ENCODE measurements around the gene GPR42.
"Not testable (repeated sequence)": the region's sequence is repeated elsewhere in the genome, so short reads cannot be mapped to it uniquely, and the experiment has no call there.

The GPR42 gene

DNA sequence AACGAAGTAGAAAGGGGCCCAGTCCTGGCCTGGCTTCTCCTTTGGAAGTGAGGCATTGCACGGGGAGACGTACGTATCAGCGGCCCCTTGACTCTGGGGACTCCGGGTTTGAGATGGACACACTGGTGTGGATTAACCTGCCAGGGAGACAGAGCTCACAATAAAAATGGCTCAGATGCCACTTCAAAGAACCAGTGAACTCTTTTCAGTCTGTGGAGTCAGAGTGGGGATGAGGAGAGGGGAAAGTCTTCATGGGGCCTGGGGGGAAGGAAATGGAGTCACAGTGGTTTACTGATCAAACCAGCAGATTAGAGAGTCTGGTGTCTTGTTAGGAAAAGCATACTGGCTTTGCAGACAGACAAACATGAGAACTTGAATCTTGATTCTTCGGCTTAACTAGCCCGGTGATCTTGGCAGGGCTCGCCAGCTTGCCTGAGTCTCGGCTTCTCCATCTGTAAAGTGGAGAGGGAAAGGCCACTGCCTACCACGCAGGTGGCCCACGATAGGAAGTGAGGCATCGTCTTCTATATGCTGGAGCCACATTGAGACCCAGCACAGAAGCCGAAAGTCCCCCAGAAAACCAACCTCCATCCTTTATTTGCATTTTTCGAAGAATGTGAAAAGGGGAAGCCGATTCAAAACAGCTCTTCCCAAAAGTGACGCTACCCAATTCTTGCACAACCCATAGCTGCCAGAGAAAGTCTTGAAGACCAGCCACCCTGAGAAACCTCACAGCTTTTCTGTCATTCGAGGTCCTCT lies 23.5 kb upstream of the GPR42 start, which contains the start of gene FFAR1:
TSS of gene FFAR1 (plus strand) at position 732 of the 759 bp plus-strand sequence. CDS start 3,650 bp downstream, outside the sequence.
- DNase-seq = peak; percentile 95 to 98

DNA sequence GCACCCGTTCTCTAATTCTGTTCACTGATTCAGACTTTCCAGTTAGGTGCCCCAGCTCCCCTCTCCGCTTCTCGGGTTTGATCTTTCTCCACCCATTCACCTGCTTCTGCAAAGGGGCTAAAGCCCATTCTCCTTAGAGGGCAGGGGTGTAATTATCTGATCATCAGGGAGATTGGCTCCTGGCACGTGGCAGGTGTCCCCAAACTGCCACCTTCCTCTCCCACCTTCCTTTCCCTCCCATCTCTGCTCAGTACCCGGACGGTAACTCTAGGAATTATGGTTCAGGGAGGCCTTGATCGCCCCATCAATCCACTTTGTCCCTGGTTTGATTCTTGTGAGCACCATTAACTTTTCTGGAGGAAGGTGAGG lies 23.0 kb upstream of the GPR42 start:
- no peak for DNase-seq

DNA sequence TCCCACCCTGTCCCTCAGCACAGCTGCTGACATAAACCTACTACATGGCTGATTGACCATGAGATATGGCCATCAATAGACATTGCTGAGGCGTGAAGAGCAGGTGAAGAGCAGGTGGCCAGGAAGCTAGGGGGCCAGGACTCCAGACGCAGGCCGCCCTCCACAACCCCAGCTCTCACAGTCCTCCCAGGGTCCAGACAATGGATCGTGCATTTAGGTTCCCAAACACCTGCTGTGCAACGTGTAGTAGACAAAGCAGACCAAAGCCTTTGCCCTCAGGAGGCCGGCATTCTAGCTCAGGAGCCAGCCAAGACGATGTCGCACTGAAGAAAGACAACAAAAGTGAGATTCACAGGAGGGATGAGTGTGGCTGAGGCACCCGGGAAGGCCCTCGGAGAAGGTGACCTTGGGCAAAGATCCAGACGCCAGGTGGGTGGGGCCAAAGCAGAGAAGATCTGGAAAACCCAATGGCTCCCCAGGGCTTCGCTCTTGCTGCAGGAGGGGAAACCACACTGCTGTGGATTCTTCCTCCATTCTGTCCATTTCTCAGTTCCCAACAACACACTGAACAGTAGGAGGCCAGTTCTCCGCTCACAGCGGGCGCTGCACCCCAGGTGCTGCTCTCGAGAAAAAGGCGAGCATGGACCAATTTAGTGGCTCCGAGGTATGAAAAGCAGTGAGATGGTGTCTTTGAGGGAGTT lies 21.8 kb upstream of the GPR42 start:
- no peak for DNase-seq

DNA sequence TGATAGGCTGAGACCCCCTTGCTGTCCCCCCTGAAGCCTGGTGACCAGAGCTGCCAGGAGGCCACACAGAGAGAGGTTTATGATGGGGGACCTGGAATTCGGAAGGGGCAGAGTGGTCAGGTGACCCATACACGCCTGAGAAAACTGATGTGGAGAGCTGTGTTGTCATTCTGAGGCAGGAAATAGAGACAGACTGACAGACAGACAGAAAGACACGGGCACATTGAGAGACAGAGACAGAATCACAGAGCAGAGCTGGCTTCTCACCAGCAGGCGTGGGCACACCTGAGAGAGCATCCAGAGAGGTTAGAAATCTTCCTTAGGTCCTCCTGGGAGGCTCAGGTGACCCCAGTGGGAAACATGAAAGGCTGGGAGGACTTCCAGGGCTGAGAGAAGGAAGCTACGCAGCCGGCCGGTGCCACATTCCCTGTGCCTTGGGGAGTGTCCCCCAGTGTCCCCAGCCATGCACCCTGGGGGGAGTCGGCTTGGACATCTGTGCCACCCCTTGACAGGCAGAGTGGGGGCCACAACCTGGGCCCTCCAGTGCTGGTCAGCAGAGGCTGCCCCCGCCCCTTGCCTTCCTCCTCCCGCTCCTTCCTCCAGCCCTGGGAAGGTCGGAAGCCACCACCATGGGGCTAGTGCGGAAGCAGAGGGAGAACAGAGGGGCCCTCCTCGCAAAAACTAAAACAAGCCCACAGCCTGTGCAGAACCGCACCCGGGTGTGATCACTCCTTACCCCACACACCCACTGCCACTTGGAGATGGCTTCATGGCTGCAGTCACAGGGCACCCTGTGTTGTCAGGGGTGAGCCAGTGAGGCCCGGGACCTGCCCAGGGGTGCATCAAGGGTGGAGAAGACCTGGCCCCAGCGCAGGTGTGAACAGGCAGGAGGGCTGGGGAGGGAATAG lies 21.0 kb upstream of the GPR42 start:
- DNase-seq = no peak

DNA sequence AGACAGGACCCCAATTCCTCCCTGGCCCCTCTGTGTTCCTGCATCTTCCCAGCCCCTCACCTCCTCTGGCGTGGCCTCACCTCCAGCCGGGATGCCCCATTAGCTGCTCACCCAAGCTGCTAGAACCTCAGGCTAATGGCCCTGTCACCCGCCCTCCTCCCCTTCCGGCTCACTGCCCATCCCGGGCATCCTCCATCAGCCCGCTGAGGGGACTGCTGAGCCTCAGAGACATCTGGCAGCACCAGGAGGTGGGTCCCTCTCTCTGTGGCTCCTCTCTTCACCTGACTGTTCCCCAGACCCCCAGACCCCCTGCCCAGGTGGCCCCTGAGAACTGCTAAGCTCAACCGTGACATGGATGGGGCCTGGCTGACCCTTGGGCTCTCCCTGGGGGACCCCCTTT lies 20.3 kb upstream of the GPR42 start:
- no peak for DNase-seq

DNA sequence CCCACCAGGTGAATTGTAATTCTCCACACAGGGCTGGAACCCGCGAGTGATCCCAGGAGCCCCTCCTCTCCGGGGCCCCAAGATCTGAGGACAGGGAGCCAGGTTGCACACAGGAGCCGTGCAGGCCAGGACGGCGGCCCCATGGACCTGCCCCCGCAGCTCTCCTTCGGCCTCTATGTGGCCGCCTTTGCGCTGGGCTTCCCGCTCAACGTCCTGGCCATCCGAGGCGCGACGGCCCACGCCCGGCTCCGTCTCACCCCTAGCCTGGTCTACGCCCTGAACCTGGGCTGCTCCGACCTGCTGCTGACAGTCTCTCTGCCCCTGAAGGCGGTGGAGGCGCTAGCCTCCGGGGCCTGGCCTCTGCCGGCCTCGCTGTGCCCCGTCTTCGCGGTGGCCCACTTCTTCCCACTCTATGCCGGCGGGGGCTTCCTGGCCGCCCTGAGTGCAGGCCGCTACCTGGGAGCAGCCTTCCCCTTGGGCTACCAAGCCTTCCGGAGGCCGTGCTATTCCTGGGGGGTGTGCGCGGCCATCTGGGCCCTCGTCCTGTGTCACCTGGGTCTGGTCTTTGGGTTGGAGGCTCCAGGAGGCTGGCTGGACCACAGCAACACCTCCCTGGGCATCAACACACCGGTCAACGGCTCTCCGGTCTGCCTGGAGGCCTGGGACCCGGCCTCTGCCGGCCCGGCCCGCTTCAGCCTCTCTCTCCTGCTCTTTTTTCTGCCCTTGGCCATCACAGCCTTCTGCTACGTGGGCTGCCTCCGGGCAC lies 19.3 kb upstream of the GPR42 start:
- DNase-seq = no peak

DNA sequence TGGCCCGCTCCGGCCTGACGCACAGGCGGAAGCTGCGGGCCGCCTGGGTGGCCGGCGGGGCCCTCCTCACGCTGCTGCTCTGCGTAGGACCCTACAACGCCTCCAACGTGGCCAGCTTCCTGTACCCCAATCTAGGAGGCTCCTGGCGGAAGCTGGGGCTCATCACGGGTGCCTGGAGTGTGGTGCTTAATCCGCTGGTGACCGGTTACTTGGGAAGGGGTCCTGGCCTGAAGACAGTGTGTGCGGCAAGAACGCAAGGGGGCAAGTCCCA lies 18.8 kb upstream of the GPR42 start:
- DNase-seq = no peak

DNA sequence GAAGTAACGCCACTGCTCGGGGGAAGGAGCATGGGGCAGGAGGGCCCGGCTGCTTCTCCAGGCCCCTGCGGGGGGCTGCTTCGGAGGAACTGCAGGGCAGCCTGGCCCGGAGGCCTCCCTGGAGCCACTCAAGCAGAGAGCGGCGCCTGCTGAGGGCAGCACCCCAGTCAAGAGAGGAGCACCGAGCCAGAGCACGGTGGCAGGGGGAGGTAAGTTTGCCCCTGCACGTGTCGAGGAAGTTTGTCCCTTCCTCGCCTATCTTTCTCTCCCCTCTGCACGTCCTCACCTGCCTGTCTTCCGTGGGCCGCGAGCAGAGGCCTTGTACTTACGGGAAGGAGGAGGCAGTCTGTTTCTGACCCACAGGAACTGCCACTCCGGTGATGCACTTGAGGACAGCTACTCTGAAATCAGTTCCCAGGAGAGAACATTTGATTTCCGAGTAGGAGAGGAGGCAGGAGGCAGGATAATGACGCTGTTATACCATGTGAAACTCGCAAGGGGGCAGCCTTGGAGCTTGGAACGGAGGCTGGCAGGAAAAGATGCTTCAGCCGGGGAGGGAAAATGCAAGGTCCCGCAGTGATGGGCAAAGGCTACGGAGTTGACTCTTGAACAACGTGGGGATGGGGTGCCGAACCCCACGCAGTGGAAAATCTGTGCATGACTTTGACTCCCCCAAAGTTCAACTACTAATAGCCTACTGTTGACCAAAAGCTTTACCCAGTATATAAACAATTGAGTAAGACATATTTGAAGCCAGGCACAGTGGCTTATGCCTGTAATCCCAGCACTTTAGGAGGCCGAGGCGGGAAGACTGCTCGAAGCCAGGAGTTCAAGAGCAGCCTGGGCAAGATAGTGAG lies 18.2 kb upstream of the GPR42 start:
- DNase-seq = peak; percentile 59 to 90

DNA sequence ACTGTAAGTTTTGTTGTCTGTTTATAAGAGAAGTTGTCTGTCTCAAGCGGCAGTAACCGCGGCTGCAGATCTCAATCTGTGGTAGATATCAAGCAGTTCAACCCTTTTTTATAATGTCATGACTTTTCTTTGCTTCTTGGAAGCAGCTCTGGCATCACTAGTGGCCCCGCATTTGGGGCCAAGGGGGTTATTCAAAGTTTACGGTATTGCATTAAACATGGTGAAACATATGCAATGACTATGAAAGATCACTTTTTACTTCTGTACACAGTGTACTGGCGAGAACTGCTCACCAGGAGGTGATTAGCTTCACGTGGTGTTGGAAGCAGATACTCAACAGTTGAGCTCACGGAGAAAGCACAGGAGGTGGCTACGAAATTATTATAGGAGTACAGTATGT lies 17.2 kb upstream of the GPR42 start:
- DNase-seq = peak; percentile 22 to 60

DNA sequence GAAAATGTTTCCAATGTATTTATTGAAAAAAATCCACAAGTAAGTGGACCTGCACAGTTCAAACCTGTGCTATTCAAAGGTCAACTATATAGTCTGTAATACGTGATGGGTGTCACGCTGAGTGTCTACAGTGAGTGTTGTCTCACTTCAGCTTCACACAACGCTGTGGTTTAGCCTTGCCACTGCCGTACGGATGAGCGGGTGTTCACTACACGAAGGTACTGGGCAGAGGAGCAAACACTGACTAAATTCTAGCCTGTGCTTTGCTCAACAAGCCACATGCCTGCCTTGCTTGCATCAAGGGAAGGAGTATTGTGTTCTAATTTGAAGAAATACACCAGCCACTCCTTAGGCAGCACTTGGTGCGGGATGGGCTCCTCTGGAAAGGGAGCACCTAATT lies 16.0 kb upstream of the GPR42 start:
- no peak for DNase-seq

DNA sequence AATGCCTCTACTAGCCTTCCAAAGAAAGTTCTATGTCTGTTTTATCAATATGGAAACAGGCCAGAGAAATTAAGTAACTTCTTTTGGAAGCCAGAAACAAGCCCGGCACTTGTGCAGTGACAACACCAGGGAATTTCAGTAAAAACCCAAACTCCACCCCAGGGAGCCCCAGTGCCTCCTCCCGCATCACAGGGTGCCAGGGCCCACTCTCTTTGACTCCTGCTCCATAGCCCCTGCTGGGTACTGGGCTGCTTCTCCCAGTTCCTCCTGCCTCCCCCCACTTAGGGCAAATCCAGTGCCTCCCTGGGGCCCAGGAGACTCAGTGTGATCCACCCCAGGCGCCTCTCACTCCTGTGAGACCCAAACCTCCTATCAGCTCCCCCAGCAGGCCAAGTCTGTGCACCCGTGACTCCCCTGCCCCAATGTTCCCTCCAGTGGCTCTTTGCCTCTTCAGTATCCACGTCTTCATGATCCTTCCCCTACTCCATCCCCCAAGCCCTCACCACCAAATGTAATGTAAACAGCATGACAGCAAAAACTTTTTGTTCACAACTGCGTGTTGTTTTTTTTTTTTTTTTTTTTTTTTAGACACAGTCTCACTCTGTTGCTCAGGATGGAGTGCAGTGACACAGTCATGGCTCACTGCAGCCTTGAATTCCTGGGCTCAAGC lies 14.9 kb upstream of the GPR42 start:
- peak; percentile 22 for DNase-seq

DNA sequence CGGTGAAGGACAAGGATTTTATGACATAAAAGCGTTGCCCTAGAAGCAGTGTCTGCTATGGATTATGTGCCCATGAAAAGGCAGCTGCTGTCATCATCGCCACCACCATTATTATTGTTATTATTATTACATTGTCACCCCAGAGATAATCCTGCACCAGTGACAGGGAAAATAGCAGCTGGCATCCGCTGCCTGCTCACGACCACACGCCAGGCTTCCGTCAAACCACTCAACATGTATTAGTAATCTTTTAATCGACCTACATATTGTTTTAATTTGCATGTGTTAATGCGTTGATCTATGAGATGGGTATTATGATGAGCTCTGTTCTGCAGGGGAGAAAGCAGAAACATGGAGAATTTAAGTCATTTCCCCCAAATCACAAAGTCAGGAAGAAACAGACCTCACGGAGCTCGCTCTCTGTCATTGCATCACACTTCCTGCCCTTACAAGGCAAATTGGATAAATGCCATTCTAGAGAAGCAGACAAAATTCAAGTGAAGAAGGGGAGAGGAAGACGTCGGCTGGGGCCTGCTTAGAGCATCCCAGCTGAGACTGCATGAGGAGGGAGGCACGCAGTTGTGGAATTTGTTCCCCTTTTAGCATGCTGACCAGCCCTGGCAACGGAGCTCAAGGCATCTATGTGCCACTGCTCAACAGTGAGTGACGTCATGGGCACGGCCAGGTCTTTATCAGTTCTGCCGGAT lies 12.8 kb upstream of the GPR42 start, which contains the start of gene FFAR3:
TSS of gene FFAR3 (plus strand) at position 594 of the 707 bp plus-strand sequence. CDS start 431 bp downstream, outside the sequence.
- DNase-seq = peak; percentile 47 to 54

DNA sequence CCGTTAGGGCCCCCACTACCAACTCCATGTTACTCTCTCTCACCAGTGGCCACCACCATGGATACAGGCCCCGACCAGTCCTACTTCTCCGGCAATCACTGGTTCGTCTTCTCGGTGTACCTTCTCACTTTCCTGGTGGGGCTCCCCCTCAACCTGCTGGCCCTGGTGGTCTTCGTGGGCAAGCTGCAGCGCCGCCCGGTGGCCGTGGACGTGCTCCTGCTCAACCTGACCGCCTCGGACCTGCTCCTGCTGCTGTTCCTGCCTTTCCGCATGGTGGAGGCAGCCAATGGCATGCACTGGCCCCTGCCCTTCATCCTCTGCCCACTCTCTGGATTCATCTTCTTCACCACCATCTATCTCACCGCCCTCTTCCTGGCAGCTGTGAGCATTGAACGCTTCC lies 12.0 kb upstream of the GPR42 start:
- not testable (repeated sequence) for DNase-seq

DNA sequence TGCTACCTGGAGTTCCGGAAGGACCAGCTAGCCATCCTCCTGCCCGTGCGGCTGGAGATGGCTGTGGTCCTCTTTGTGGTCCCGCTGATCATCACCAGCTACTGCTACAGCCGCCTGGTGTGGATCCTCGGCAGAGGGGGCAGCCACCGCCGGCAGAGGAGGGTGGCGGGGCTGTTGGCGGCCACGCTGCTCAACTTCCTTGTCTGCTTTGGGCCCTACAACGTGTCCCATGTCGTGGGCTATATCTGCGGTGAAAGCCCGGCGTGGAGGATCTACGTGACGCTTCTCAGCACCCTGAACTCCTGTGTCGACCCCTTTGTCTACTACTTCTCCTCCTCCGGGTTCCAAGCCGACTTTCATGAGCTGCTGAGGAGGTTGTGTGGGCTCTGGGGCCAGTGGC lies 11.5 kb upstream of the GPR42 start:
- DNase-seq = not testable (repeated sequence)

DNA sequence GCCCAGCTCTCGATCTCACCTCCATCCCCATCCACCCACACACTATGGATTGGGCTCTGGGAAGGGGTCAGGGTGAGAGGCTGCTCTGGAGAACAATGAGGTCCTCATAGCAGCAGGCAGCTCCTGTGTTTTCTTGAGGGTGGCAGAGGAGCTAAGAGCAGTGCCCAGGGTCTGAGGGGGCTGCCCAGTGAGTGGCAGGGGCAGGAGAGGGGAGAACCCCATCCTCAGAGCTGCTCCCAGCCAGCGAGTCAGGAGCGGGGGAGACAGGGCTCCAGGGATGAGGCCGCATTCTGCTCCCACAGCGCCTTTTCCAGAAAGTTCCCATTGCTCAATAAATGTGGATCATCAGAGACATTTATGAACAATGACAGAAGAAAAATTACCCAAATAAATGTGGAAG lies 10.8 kb upstream of the GPR42 start:
- not testable (repeated sequence) for DNase-seq

DNA sequence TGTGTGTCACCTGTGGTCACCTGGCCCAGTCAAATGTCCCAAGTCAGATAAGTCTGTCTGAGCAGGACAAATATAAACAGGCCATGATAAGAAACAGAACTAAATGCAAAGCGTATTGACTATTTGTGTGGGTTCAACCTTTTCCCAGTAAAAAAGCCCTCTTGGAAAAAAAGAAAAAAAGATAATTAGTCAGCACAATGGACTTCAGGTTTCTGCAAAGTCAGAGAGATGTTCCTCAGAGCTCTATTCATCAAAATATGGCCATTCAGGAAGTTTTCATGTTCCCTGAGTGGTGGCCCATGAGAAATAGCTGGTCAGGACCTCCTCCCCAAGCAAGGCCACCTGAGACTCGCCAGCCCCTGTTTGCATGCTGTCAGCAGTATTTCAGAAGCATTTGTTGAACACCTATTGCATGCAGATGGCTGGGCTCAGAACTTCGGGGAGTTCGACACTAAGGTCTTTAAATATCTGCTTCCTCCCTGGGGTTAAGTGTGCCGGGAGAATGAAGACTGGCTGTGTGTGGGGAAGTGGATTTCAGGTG lies 9.9 kb upstream of the GPR42 start:
- no peak for DNase-seq

DNA sequence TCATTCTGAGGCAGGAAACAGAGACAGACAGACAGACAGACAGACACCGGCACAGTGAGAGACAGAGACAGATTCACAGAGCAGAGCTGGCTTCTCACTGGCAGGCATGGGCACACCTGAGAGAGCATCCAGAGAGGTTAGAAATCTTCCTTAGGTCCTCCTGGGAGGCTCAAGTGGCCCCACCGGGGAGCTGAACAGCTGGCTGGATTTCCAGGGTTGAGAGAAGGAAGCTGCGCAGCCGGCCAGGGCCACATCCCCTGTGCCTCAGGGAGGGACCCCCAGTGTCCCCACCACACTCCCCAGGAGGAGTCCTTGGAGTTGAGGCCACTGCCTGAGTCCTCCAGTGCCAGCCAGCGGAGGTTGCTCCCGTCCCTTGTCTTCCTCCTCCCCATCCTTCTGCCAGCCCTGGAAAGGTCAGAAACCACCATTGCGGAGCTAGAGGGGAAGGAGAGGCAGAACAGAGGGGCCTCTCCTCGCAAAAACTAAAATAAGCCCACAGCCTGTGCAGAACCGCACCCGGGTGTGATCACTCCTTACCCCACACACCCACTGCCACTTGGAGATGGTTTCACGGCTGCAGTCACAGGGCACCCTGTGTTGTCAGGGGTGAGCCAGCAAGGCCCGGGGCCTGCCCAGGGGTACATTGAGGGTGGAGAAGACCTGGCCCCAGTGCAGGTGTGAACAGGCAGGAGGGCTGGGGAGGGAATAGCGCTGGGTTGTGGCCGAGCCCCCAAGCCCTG lies 8.4 kb upstream of the GPR42 start:
- DNase-seq = no peak

DNA sequence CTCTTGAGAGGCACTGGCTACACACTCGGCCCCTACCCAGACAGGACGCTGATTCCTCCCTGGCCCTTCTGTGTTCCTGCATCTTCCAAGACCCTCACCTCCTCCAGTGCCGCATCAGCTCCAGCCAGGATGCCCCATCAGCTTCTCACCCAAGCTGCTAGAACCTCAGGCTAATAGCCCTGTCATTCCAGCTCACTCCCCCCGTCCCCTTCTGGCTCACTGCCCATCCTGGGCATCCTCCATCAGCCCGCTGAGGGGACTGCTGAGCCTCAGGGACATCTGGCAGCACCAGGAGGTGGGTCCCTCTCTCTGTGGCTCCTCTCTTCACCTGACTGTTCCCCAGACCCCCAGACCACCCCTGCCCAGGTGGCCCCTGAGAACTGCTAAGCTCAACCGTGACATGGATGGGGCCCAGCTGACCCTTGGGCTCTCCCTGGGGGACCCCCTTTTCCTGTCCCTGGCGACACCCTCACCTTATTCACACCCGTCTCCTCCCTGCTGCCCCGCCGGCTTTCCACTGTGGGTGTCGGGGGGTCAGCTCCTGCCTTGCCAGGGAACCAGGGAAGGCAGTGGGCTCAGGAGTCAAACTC lies 7.8 kb upstream of the GPR42 start:
- no peak for DNase-seq
